Spinal cord (tissue), 10 donors: ENCODE measurements around the gene TYROBP. TPM values are rescaled to one million over a fixed set of nuclear protein-coding genes. Genes with fewer than 3 reads are reported as not detected.
"Not testable (repeated sequence)": the region's sequence is repeated elsewhere in the genome, so short reads cannot be mapped to it uniquely, and the experiment has no call there.

Source experiments
- DNase-seq, 6 donors: peaks; one replicate each; pipeline versions ENCODE4 v3.0.0 to v3.0.0-alpha.2; 2013 to 2015; ENCODE audit warnings: low spot score in 6 of 6, low read depth in 4 of 6
- H3K27ac ChIP-seq: one replicate; pipeline ENCODE4 v1.5.1; 2013; ENCODE audit warnings: low read depth, low read length, control low read depth
- H3K27me3 ChIP-seq: one replicate; pipeline ENCODE4 v1.6.1; 2013; ENCODE audit warnings: low read length; ENCODE audit not compliant: control insufficient read depth, insufficient read depth
- H3K36me3 ChIP-seq: one replicate; pipeline ENCODE4 v1.6.1; 2013; ENCODE audit warnings: low read length; ENCODE audit not compliant: control insufficient read depth, insufficient read depth
- H3K4me1 ChIP-seq: one replicate; pipeline ENCODE4 v1.6.1; 2013; ENCODE audit warnings: low read length; ENCODE audit not compliant: control insufficient read depth, insufficient read depth
- H3K4me3 ChIP-seq: one replicate; pipeline ENCODE4 v1.5.1; 2013; ENCODE audit warnings: low read depth, low read length, control low read depth
- H3K9me3 ChIP-seq: one replicate; pipeline ENCODE4 v1.6.1; 2013; ENCODE audit warnings: low read length; ENCODE audit not compliant: control insufficient read depth, insufficient read depth
- WGBS: methylation state at CpG from one replicate; pipeline ENCODE4 v1.1.5; 2013; ENCODE audit warnings: missing lambda C conversion rate; ENCODE audit not compliant: insufficient coverage; 5-methylcytosine and 5-hydroxymethylcytosine counted together
- long read RNA-seq, 4 donors: transcript quantifications; one replicate each; lab custom pipeline, GENCODE V29; 2026
- polyA plus RNA-seq, 2 donors: library from polyadenylated mRNA; unstranded; fragments of 120-200 nt; gene quantifications; one replicate each; pipeline ENCODE4 v1.2.1, GENCODE V29; 2013; ENCODE audit not compliant: insufficient read length in 2 of 2
- total RNA-seq, 2 donors: library from RNA; depleted of rRNA in 1 of 2; stranded (reverse); fragments of 120-200 nt in 1 of 2; fragments of >200 nt in 1 of 2; gene quantifications; one replicate each; pipeline versions ENCODE4 v1.2.3 to v1.2.4, GENCODE V29; 2013 to 2014
- donor health status: healthy.

The TYROBP gene
- 10 to 100 TPM; 14.1 to 34.1 TPM for total RNA-seq
- polyA plus RNA-seq: 10 to 100 TPM; 25.8 to 32.4 TPM
- long read RNA-seq, donor 1, transcript TYROBP-209 (5 exons, 415 nt): minor isoform, 5 of 25 reads
- long read RNA-seq, donor 1, transcript TYROBP-201 (5 exons, 568 nt): major isoform, 16 of 25 reads
- long read RNA-seq, donor 1, partial matches to known transcripts: 0 of 25 reads
- long read RNA-seq, donor 1, other reads (novel, unspliced or antisense): 0 of 25 reads
- long read RNA-seq, donor 2, transcript TYROBP-201 (5 exons, 568 nt): major isoform, 8 of 9 reads
- long read RNA-seq, donor 2, partial matches to known transcripts: 0 of 9 reads
- long read RNA-seq, donor 2, other reads (novel, unspliced or antisense): 0 of 9 reads
- long read RNA-seq, donor 3, transcript TYROBP-201 (5 exons, 568 nt): major isoform, 9 of 15 reads
- long read RNA-seq, donor 3, partial matches to known transcripts: 0 of 15 reads
- long read RNA-seq, donor 3, other reads (novel, unspliced or antisense): 0 of 15 reads
- long read RNA-seq, donor 4, transcript TYROBP-201 (5 exons, 568 nt): major isoform, 15 of 25 reads
- long read RNA-seq, donor 4, transcript TYROBP-209 (5 exons, 415 nt): minor isoform, 6 of 25 reads
- long read RNA-seq, donor 4, partial matches to known transcripts: 0 of 25 reads
- long read RNA-seq, donor 4, other reads (novel, unspliced or antisense): 0 of 25 reads

- H3K4me3 ChIP-seq: no peak within 1 kb of the TSS
- H3K4me1 ChIP-seq: peaks cover 23% of the 10 kb centered on the region
- H3K9me3 ChIP-seq: no peaks in the 10 kb centered on the region
- H3K36me3 ChIP-seq: no peaks in the 10 kb centered on the region
- H3K27me3 ChIP-seq: peaks cover 2% of the 10 kb centered on the region
- WGBS: 54% methylated on average over 8 of the region's 9 CpGs
- no peak within 1 kb of the TSS for H3K27ac ChIP-seq
- DNase-seq: no peak
Observed at GRCh38 chr19:35908010-35908441, at the start of gene TYROBP. Gene TYROBP, minus strand, starts transcription at chr19:35908295. Its CDS starts 67 bp downstream, at chr19:35908228.

- 80% methylated on average over 3 of the region's 8 CpGs for WGBS
- H3K27ac ChIP-seq, DNase-seq, H3K4me1 ChIP-seq, H3K4me3 ChIP-seq, H3K9me3 ChIP-seq, H3K36me3 ChIP-seq: not testable (repeated sequence)
- H3K27me3 ChIP-seq: peaks cover 31% of the 10 kb centered on the region
Observed at GRCh38 chr19:35957411-35957810, 49.3 kb upstream of the TYROBP start.

- peaks cover 31% of the 10 kb centered on the region for H3K27me3 ChIP-seq
- no peaks in the 10 kb centered on the region for H3K36me3 ChIP-seq
- no peak overlapping the region for H3K27ac ChIP-seq
- 83% methylated on average over 1 of the region's 6 CpGs for WGBS
- no peaks in the 10 kb centered on the region for H3K9me3 ChIP-seq
- H3K4me3 ChIP-seq: no peak overlapping the region
- peaks cover 10% of the 10 kb centered on the region for H3K4me1 ChIP-seq
- no peak for DNase-seq
Observed at GRCh38 chr19:35955881-35956634, 48.0 kb upstream of the TYROBP start.

GRCh38 chr19:35949131-35949530, 41.0 kb upstream of the TYROBP start:
- Histone ChIP-seq H3K27ac (no peak overlapping the region), H3K9me3 (no peaks in the 10 kb centered on the region), H3K4me3 (no peak overlapping the region), H3K36me3 (peaks cover 38% of the 10 kb centered on the region), H3K4me1 (no peaks in the 10 kb centered on the region), H3K27me3 (no peaks in the 10 kb centered on the region)
- DNase-seq: no peak
- WGBS: no CpG with 5 or more reads among the region's 2 CpGs

GRCh38 chr19:35946203-35946602, 38.1 kb upstream of the TYROBP start:
- Histone ChIP-seq H3K27me3 (no peaks in the 10 kb centered on the region), H3K36me3 (peaks cover 55% of the 10 kb centered on the region), H3K4me3 (no peak overlapping the region), H3K4me1 (peaks cover 4% of the 10 kb centered on the region), H3K9me3 (no peaks in the 10 kb centered on the region), H3K27ac (no peak overlapping the region)
- no CpG with 5 or more reads among the region's 4 CpGs for WGBS
- no peak for DNase-seq

GRCh38 chr19:35945121-35945790, 37.2 kb upstream of the TYROBP start:
- Histone ChIP-seq H3K27ac (no peak overlapping the region), H3K27me3 (no peaks in the 10 kb centered on the region), H3K4me3 (no peak overlapping the region), H3K36me3 (peaks cover 63% of the 10 kb centered on the region), H3K4me1 (peaks cover 4% of the 10 kb centered on the region), H3K9me3 (no peaks in the 10 kb centered on the region)
- no peak for DNase-seq
- 91% methylated on average over 11 of the region's 11 CpGs for WGBS

- H3K27me3 ChIP-seq: no peaks in the 10 kb centered on the region
- H3K9me3 ChIP-seq: no peaks in the 10 kb centered on the region
- H3K4me3 ChIP-seq: no peak overlapping the region
- H3K36me3 ChIP-seq: peaks cover 70% of the 10 kb centered on the region
- H3K27ac ChIP-seq: no peak overlapping the region
- 58% methylated on average over 52 of the region's 52 CpGs for WGBS
- peaks cover 4% of the 10 kb centered on the region for H3K4me1 ChIP-seq
- DNase-seq: no peak
Observed at GRCh38 chr19:35944556-35944955, 36.5 kb upstream of the TYROBP start.

GRCh38 chr19:35943321-35944301, 35.5 kb upstream of the TYROBP start:
- H3K27ac ChIP-seq: no peak overlapping the region
- no peaks in the 10 kb centered on the region for H3K9me3 ChIP-seq
- no peak overlapping the region for H3K4me3 ChIP-seq
- H3K27me3 ChIP-seq: no peaks in the 10 kb centered on the region
- H3K4me1 ChIP-seq: peaks cover 9% of the 10 kb centered on the region
- DNase-seq: peak in 1 of 6 donors; percentile 92
- peaks cover 78% of the 10 kb centered on the region for H3K36me3 ChIP-seq
- WGBS: 80% methylated on average over 7 of the region's 9 CpGs
